IMR-90 (cell line): Measurements from ENCODE around the gene PDZRN3. TPM values are rescaled to one million over a fixed set of nuclear protein-coding genes. Genes with fewer than 3 reads are reported as not detected.

Experiments used
- ATAC-seq: fragments of 200-7000 bp; cut with Tn5 transposase; 2 replicates; pipeline ENCODE4 v1.9.1; 2020; ENCODE audit warnings: low read depth, mild to moderate bottlenecking, moderate library complexity
- BruUV-seq: library from RNA; stranded (reverse); fragments of 400-500 nt; replicated peaks from 2 replicates; lab custom pipeline; 2021; lab: Mats Ljungman, UMichigan
- CTCF ChIA-PET: fragments of 300-600 bp; formaldehyde crosslinking; extraction: SDS; loops from one replicate; lab custom pipeline; 2021; ENCODE audit warnings: antibody characterized with exemption; lab: Yijun Ruan, JAX
- POLR2A ChIA-PET: fragments of 300-600 bp; sonication (Branson Sonifier 250); formaldehyde crosslinking; loops from one replicate; lab custom pipeline; 2022; ENCODE audit warnings: antibody characterized with exemption; ENCODE audit not compliant: unreplicated experiment; lab: Charles Lee
- DNase-seq: peaks from one replicate; pipeline ENCODE4 v3.0.0; 2013
- H2AFZ ChIP-seq: replicated peaks from 2 replicates; pipeline ENCODE3; 2013; ENCODE audit warnings: low read length, mild to moderate bottlenecking; ENCODE audit not compliant: poor library complexity
- H2AK5ac ChIP-seq: 2 replicates; pipeline ENCODE4 v1.6.1; 2013; ENCODE audit warnings: low read depth, low read length, inconsistent platforms
- H2AK9ac ChIP-seq: replicated peaks from 2 replicates; pipeline ENCODE3; 2013; ENCODE audit warnings: mild to moderate bottlenecking, low read depth, low read length, moderate library complexity; ENCODE audit not compliant: poor library complexity
- H2BK120ac ChIP-seq: 2 replicates; pipeline ENCODE4 v1.6.1; 2013; ENCODE audit warnings: low read depth, low read length, inconsistent platforms
- H2BK15ac ChIP-seq: 3 replicates; pipeline ENCODE4 v1.6.1; 2013; ENCODE audit warnings: low read depth, low read length, inconsistent platforms
- H2BK20ac ChIP-seq: 2 replicates; pipeline ENCODE4 v1.6.1; 2013; ENCODE audit warnings: low read depth, mild to moderate bottlenecking, inconsistent platforms, low read length, moderate library complexity
- H2BK5ac ChIP-seq: 2 replicates; pipeline ENCODE4 v1.6.1; 2013; ENCODE audit warnings: mild to moderate bottlenecking, low read depth, low read length, inconsistent platforms; ENCODE audit not compliant: poor library complexity, severe bottlenecking
- H3K14ac ChIP-seq: replicated peaks from 2 replicates; pipeline ENCODE4 v1.6.1; 2013; ENCODE audit warnings: low read depth, low read length, inconsistent platforms
- H3K18ac ChIP-seq: 2 replicates; pipeline ENCODE4 v1.6.1; 2013; ENCODE audit warnings: low read depth, low read length, control low read depth
- H3K23ac ChIP-seq: 2 replicates; pipeline ENCODE4 v1.6.1; 2013; ENCODE audit warnings: low read depth, low read length, inconsistent platforms
- H3K27ac ChIP-seq: 2 replicates; pipeline ENCODE4 v1.5.1; 2013; ENCODE audit warnings: mild to moderate bottlenecking, control low read depth, low read length; ENCODE audit not compliant: insufficient read depth
- H3K27me3 ChIP-seq: 2 replicates; pipeline ENCODE4 v1.6.1; 2013; ENCODE audit warnings: low read length; ENCODE audit not compliant: control insufficient read depth, insufficient read depth
- H3K36me3 ChIP-seq: 2 replicates; pipeline ENCODE4 v1.6.1; 2013; ENCODE audit warnings: low read length, mixed read lengths; ENCODE audit not compliant: control insufficient read depth, insufficient read depth
- H3K4ac ChIP-seq: 2 replicates; pipeline ENCODE4 v1.6.1; 2013; ENCODE audit warnings: low read depth, low read length, inconsistent platforms
- H3K4me1 ChIP-seq: 2 replicates; pipeline ENCODE4 v1.6.1; 2013; ENCODE audit warnings: low read length, mixed read lengths; ENCODE audit not compliant: control insufficient read depth, insufficient read depth
- H3K4me2 ChIP-seq: 2 replicates; pipeline ENCODE4 v1.6.1; 2013; ENCODE audit warnings: low read depth, mild to moderate bottlenecking, control low read depth, low read length, moderate library complexity
- H3K4me3 ChIP-seq: 2 replicates; pipeline ENCODE4 v1.5.1; 2013; ENCODE audit warnings: low read depth, mild to moderate bottlenecking, control low read depth, low read length, moderate library complexity; ENCODE audit not compliant: insufficient read depth
- H3K56ac ChIP-seq: 2 replicates; pipeline ENCODE4 v1.6.1; 2013; ENCODE audit warnings: low read length, inconsistent platforms; ENCODE audit not compliant: insufficient read depth; ENCODE audit errors: extremely low read depth
- H3K79me1 ChIP-seq, 2 experiments: 2 replicates each; pipeline ENCODE4 v1.6.1; 2013; ENCODE audit warnings: low read length in 2 of 2, inconsistent platforms in 1 of 2, low read depth in 1 of 2
- H3K9ac ChIP-seq: 2 replicates; pipeline ENCODE4 v1.6.1; 2013; ENCODE audit warnings: low read depth, low read length, control low read depth
- H3K9me1 ChIP-seq: 2 replicates; pipeline ENCODE4 v1.6.1; 2013; ENCODE audit warnings: low read length, inconsistent platforms; ENCODE audit not compliant: insufficient read depth
- H3K9me3 ChIP-seq: 2 replicates; pipeline ENCODE4 v1.6.1; 2013; ENCODE audit warnings: low read length; ENCODE audit not compliant: control insufficient read depth, insufficient read depth
- H4K20me1 ChIP-seq: 2 replicates; pipeline ENCODE4 v1.6.1; 2013; ENCODE audit warnings: low read length, inconsistent platforms; ENCODE audit not compliant: insufficient read depth
- H4K5ac ChIP-seq: 2 replicates; pipeline ENCODE4 v1.6.1; 2013; ENCODE audit warnings: mild to moderate bottlenecking, low read depth, low read length, control low read depth
- H4K8ac ChIP-seq, 2 experiments: 2 replicates each; pipeline ENCODE4 v1.6.1; 2013; ENCODE audit warnings: low read depth in 2 of 2, low read length in 2 of 2, control low read depth in 1 of 2, inconsistent platforms in 1 of 2
- H4K91ac ChIP-seq: 2 replicates; pipeline ENCODE4 v1.6.1; 2013; ENCODE audit warnings: low read depth, low read length, inconsistent platforms; ENCODE audit not compliant: insufficient read depth
- BHLHE40 ChIP-seq: fragments of 150-350 bp; IDR thresholded peaks from 2 replicates; pipeline ENCODE4 v1.6.1; 2016; ENCODE audit warnings: mild to moderate bottlenecking, low read depth, low read length
- CEBPB ChIP-seq: IDR thresholded peaks from 2 replicates; pipeline ENCODE4 v1.6.1; 2012; ENCODE audit warnings: low read depth, low read length, improper control_type of control experiment
- CHD1 ChIP-seq: IDR thresholded peaks from 2 replicates; pipeline ENCODE4 v1.6.1; 2012; ENCODE audit warnings: low read depth, low read length, improper control_type of control experiment
- ELK1 ChIP-seq: fragments of 150-350 bp; IDR thresholded peaks from 2 replicates; pipeline ENCODE4 v1.6.1; 2016; ENCODE audit warnings: low read depth, mild to moderate bottlenecking, low read length, moderate library complexity, borderline replicate concordance
- FOS ChIP-seq: fragments of 150-350 bp; IDR thresholded peaks from 2 replicates; pipeline ENCODE4 v1.6.1; 2016; ENCODE audit warnings: low read depth, low read length
- MAFK ChIP-seq: IDR thresholded peaks from 2 replicates; pipeline ENCODE4 v1.6.1; 2012; ENCODE audit warnings: low read depth, low read length, improper control_type of control experiment
- MAZ ChIP-seq: IDR thresholded peaks from 2 replicates; pipeline ENCODE4 v1.6.1; 2012; ENCODE audit warnings: low read depth, mild to moderate bottlenecking, low read length, improper control_type of control experiment, moderate library complexity, borderline replicate concordance
- NFE2L2 ChIP-seq: fragments of 150-350 bp; IDR thresholded peaks from 2 replicates; pipeline ENCODE4 v1.6.1; 2016; ENCODE audit warnings: low read depth, mild to moderate bottlenecking, low read length
- POLR2A ChIP-seq: IDR thresholded peaks from 2 replicates; pipeline ENCODE4 v1.6.1; 2012; ENCODE audit warnings: mild to moderate bottlenecking, low read depth, low read length
- RAD21 ChIP-seq: IDR thresholded peaks from 2 replicates; pipeline ENCODE4 v1.6.1; 2012; ENCODE audit warnings: low read length, improper control_type of control experiment
- RCOR1 ChIP-seq: IDR thresholded peaks from 2 replicates; pipeline ENCODE4 v1.6.1; 2012; ENCODE audit warnings: mild to moderate bottlenecking, low read length, improper control_type of control experiment; ENCODE audit not compliant: insufficient replicate concordance
- RFX5 ChIP-seq: IDR thresholded peaks from 2 replicates; pipeline ENCODE4 v1.8.0; 2012; ENCODE audit warnings: low read depth, mild to moderate bottlenecking, low read length, moderate library complexity
- SMC3 ChIP-seq: fragments of 150-350 bp; IDR thresholded peaks from 2 replicates; pipeline ENCODE4 v1.6.1; 2016; ENCODE audit warnings: low read depth, mild to moderate bottlenecking, antibody characterized with exemption, low read length, moderate library complexity
- WGBS, 2 experiments: methylation state at CpG; one replicate each; pipeline versions ENCODE4 v1.1.5 to v1.1.7; 2013; ENCODE audit warnings: missing lambda C conversion rate in 2 of 2; ENCODE audit not compliant: insufficient read length in 1 of 2; ENCODE audit errors: extremely low coverage in 2 of 2; 5-methylcytosine and 5-hydroxymethylcytosine counted together
- dilution Hi-C: fragments of 300-500 bp; cut with HindIII; formaldehyde crosslinking; loops from one replicate; pipeline ENCODE4 v1.14.3; 2018; ENCODE audit warnings: low sequenced_read_pairs; ENCODE audit not compliant: unreplicated experiment
- in situ Hi-C: fragments of 300-500 bp; cut with MboI; formaldehyde crosslinking; loops from 3 replicates; pipeline ENCODE4 v1.14.3; 2019; ENCODE audit warnings: low sequenced_read_pairs, inconsistent platforms, mixed read lengths
- intact Hi-C: fragments of 100-400 bp; cut with micrococcal nuclease; formaldehyde crosslinking; loops from 2 replicates; pipeline ENCODE4 v1.10.0; 2022
- polyA plus RNA-seq, 3 experiments: library from polyadenylated mRNA; depleted of rRNA; stranded (reverse); fragments of >200 nt; gene quantifications; 2 replicates each; pipeline ENCODE4 v1.2.3, GENCODE V29; 2012; ENCODE audit warnings: low replicate concordance in 1 of 3
- total RNA-seq: library from RNA; depleted of rRNA; stranded (reverse); fragments of >200 nt; gene quantifications from 2 replicates; pipeline ENCODE4 v1.2.3, GENCODE V29; 2012
- TF ChIP-seq, protein P1 (sequence below): conservative IDR thresholded peaks from 2 replicates; pipeline ENCODE4 v1.5.1; 2012; ENCODE audit warnings: mild to moderate bottlenecking, low read depth, low read length, improper control_type of control experiment

PDZRN3 gene
- total and polyA plus RNA-seq, 2 of the 4 experiments (the other 2 are of a cell fraction) = 9.4 to 17.0 TPM

DNA sequence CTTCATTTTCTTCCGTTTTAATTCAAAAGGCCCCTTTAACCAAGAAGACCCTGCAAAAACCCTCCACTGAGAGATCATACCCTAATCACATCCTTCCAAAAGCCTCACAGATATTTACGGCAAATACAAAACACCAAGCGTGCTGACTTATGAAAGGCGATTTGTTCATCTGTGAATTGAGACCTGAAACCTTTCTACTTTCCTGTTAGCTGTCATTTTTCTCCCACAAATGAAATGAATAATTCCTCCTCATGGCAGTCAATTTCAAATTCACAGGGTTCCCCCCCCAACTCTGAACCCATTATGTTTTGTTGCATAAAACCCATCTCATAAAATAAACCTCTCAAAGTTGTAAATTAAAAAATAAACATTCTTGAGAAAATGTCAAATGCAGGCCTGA lies 149.6 kb downstream of the PDZRN3 start:
- no peak overlapping the region for H3K9ac ChIP-seq
- H3K14ac ChIP-seq = no peak overlapping the region
- H3K36me3 ChIP-seq = no peaks in the 10 kb centered on the region
- no peaks in the 10 kb centered on the region for H3K27me3 ChIP-seq
- no peak overlapping the region for H2BK15ac ChIP-seq
- no peak overlapping the region for H2BK120ac ChIP-seq
- no peak overlapping the region for H3K4ac ChIP-seq
- H3K9me1 ChIP-seq = no peaks in the 10 kb centered on the region
- H3K4me3 ChIP-seq = no peak overlapping the region
- ChIA-PET CTCF (interaction anchor here (0.6 kb wide), 1 partner anchor 1610 kb away, joined by 3 read pairs; no protein-coding TSS in a partner anchor), POLR2A (no interaction called here)
- dilution Hi-C loops (no loop called here), intact Hi-C loops (no loop called here), in situ Hi-C loops (no loop called here)
- H3K27ac ChIP-seq = no peak overlapping the region
- no peak overlapping the region for H4K5ac ChIP-seq
- DNase-seq (no peak), ATAC-seq (no peak)
- H4K20me1 ChIP-seq = peaks cover 4% of the 10 kb centered on the region; the same call in 1 of the 2 replicates
- H2BK5ac ChIP-seq = no peak overlapping the region
- no peak overlapping the region for H2AK5ac ChIP-seq
- H3K56ac ChIP-seq = no peak overlapping the region
- TF ChIP-seq SMC3 = no peak
- TF ChIP-seq RAD21 = no peak
- TF ChIP-seq ELK1 = no peak
- TF ChIP-seq NFE2L2 = no peak
- no peak for TF ChIP-seq MAFK
- no peak for TF ChIP-seq CEBPB
- TF ChIP-seq CHD1 = no peak
- TF ChIP-seq POLR2A = no peak
- TF ChIP-seq RFX5 = no peak
- TF ChIP-seq BHLHE40 = no peak
- no peak for TF ChIP-seq FOS
- TF ChIP-seq, protein P1, sequence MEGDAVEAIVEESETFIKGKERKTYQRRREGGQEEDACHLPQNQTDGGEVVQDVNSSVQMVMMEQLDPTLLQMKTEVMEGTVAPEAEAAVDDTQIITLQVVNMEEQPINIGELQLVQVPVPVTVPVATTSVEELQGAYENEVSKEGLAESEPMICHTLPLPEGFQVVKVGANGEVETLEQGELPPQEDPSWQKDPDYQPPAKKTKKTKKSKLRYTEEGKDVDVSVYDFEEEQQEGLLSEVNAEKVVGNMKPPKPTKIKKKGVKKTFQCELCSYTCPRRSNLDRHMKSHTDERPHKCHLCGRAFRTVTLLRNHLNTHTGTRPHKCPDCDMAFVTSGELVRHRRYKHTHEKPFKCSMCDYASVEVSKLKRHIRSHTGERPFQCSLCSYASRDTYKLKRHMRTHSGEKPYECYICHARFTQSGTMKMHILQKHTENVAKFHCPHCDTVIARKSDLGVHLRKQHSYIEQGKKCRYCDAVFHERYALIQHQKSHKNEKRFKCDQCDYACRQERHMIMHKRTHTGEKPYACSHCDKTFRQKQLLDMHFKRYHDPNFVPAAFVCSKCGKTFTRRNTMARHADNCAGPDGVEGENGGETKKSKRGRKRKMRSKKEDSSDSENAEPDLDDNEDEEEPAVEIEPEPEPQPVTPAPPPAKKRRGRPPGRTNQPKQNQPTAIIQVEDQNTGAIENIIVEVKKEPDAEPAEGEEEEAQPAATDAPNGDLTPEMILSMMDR = no peak
- no peak for TF ChIP-seq MAZ
- TF ChIP-seq RCOR1 = no peak
- H3K4me1 ChIP-seq = peaks cover 3% of the 10 kb centered on the region; the same call in 1 of the 2 replicates
- H2AK9ac ChIP-seq = no peak overlapping the region
- no TSS peak for BruUV-seq
- no peak overlapping the region for H4K8ac ChIP-seq
- H3K4me2 ChIP-seq = no peak overlapping the region
- no peaks in the 10 kb centered on the region for H3K9me3 ChIP-seq
- H3K18ac ChIP-seq = no peak overlapping the region
- H4K91ac ChIP-seq = no peak overlapping the region
- no peak overlapping the region for H2BK20ac ChIP-seq
- no peak overlapping the region for H3K23ac ChIP-seq
- H2AFZ ChIP-seq = no peak overlapping the region
- no peaks in the 10 kb centered on the region; a peak in 1 of 4 replicates for H3K79me1 ChIP-seq
- 100% methylated on average over 1 of the region's 4 CpGs; no CpG with 5 or more reads in 1 of the 2 experiments for WGBS, 2 experiments
